SU-DHL-6 (cell line): Measurements from ENCODE around the gene TTC23.

ENCODE experiments used
- CTCF ChIP-seq: fragments of 200-600 bp; sonication (generic); IDR thresholded peaks from one replicate; pipeline ENCODE4 v1.5.1; 2017; ENCODE audit warnings: antibody characterized with exemption, mild to moderate bottlenecking, low read length, moderate library complexity; ENCODE audit not compliant: insufficient read depth, poor library complexity, severe bottlenecking
- EZH2phosphoT487 ChIP-seq: fragments of 200-600 bp; sonication (generic), shearing (Covaris generic); conservative IDR thresholded peaks from 2 replicates; pipeline ENCODE4 v1.6.1; 2018; ENCODE audit warnings: mild to moderate bottlenecking, antibody characterized with exemption, low read length, moderate library complexity, mixed read lengths

GRCh38 chr15:99163271-99164062, 85.9 kb downstream of the TTC23 start:
- TF ChIP-seq CTCF (no peak), EZH2phosphoT487 (no peak)
